SKM-1 (cell line): ENCODE results near the gene MYOCD.

ENCODE experiments used
- DNase-seq: peaks from one replicate; lab custom pipeline; 2025; ENCODE audit not compliant: unreplicated experiment; lab: John Stamatoyannopoulos, UW

The MYOCD gene

DNA sequence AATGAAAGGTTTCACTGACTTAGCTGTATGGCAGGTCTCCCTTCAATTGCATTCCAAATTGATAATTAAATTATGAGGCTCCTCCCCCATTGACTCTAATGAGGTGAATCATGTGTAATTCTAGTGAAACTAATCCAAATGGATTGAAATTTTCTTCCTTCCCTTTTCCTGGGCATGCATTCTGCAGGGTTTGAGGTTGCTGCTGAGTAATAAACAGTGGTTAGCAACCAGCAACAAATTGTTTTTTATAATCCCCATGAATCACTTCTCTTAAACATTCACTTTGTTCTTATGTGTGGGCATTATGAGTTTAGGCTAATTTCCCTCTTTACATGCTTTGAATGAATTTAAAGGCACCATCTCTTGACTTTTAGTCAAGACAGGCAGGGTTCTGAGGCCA lies 43.4 kb downstream of the MYOCD start:
- DNase-seq, result no peak

GRCh38 chr17:12712415-12712814 lies 46.7 kb downstream of the MYOCD start:
- DNase-seq, result no peak

GRCh38 chr17:12712941-12713340 lies 47.3 kb downstream of the MYOCD start:
- no peak for DNase-seq

DNA sequence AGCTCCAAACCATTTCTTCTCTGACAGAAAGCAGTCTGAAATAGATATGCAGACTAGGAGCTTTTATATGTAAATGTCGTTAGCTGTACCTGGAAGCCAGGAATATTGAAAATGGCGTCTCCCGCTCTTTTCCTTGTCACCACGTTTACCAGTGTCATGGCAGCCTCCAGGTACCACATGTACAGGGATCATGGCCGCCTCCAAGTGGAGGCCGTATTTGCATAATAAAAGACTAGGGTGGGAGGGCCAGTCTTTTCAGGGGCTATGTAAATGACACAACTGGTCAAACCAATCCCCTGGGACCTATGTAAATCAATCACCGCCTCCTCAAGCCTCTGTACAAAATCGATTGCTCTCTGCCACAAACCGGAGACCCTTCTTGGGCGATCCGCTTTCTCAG lies 54.3 kb downstream of the MYOCD start:
- DNase-seq, result no peak

DNA sequence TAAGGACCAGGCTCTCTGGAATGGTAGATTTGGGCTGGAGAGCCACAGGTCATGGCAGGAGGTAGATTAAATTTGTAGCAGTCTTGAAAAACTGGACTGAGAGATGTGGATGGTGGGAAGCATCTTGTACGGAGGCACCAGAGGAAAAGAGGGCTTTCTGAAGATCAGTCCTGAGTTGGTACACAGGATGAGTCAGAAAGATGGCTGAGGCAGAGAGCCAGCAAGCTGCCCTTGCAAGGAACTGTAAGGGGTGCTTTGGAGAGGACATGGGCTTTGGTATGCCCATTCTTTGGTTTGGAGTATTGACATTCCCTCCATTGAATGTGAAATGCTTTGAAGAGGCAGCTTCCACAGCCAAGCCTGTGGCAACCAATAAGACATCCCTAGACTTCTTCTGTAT lies 55.9 kb downstream of the MYOCD start:
- no peak for DNase-seq

DNA sequence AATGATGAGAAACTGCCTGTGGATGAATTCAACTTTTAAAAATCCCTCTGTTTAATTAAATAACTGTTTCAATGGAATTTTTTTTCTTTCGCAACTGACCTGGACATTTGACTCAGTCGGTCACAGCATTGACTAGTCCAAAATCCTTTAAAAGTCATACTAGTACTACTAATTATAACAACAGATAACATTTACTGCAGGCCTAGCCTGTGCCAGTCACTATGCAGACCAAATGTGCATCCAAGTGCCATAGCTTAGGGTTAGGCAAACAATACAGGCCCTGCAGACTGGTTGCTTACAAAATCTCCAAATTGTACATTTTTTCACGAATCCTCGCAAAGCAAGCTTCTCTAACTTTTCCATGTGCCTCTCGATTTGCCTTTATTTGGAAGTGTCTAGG lies 56.6 kb downstream of the MYOCD start:
- no peak for DNase-seq

DNA sequence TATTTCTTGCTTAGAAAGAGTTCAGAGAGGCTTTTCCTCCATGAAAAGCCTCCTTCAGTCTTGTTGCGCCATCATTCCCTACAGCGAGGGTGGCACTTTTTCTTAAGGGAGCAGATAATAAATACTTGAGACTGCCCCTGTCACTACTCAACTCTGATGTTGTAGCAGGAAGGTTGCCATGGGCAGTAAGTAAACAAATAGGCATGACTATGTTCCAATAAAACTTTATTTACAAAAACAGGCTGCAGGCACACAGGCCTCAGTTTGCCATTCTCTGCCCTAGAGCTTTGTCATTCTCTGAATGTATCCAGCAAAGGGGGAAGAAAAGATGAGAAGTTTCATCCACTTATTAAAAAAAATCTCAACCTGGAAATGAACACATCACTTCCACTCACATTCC lies 60.4 kb downstream of the MYOCD start:
- no peak for DNase-seq

GRCh38 chr17:12727076-12727760 lies 61.5 kb downstream of the MYOCD start:
- no peak for DNase-seq

GRCh38 chr17:12727881-12728280 lies 62.2 kb downstream of the MYOCD start:
- DNase-seq, result no peak

DNA sequence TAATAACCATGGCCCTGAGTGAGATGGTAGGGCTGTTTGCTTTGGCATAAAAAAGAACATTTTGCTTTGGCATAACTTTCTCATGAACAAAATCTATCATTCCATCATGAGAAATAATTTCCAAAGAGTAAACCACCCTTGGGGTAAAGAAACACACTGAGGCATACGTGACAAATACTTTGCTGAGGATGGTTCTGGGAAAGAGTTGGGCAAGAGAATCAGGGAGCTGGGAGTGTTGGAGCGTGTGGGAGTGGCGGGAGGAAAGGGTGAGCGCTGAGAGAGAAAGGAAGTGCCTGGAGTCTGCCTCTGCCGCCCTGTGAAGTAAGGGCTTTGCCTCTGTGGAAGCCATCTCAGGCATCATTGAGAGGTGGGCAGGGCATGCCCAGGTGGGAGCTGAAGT lies 63.4 kb downstream of the MYOCD start:
- no peak for DNase-seq

DNA sequence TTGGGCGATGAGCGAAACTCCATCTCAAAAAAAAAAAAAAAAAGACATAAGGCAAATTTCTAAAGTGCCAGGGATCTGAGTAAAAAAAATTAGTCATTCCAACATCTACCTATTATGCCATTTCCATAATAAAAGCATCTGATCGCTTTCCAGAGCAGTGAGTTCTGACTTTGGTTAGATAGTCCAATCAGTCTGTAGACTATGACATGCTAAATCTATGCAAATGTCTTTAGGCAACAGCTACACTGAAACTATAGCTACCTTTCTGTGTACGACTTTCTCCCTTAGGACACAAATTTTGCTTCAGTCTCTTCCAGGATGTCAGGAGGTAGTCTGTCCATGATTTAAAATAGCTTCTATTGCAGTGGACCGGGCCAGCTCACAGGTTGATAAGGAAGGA lies 64.7 kb downstream of the MYOCD start:
- no peak for DNase-seq

GRCh38 chr17:12730931-12731521 lies 65.3 kb downstream of the MYOCD start:
- no peak for DNase-seq

GRCh38 chr17:12731839-12732238 lies 66.1 kb downstream of the MYOCD start:
- DNase-seq, result no peak

DNA sequence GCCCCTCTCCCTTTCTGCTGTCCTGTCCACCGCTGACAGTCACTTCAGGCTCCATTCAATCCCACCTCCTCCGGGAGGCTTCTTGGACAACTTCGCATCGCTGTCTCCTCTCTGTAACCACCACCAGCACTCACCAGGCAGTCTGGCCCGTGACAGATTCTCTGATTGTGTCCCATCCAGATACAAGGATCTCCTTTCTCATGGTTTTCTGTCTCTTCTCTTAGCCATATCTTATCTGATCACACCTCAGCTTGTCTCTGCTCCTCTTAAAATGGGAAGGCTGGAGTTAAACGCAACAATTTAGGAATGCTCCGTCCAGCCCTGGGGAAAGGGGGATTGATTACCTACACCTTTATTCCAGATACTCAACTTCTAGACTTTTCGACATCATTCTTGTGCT lies 66.7 kb downstream of the MYOCD start:
- DNase-seq, result no peak

GRCh38 chr17:12734926-12735325 lies 69.2 kb downstream of the MYOCD start:
- DNase-seq, result no peak

DNA sequence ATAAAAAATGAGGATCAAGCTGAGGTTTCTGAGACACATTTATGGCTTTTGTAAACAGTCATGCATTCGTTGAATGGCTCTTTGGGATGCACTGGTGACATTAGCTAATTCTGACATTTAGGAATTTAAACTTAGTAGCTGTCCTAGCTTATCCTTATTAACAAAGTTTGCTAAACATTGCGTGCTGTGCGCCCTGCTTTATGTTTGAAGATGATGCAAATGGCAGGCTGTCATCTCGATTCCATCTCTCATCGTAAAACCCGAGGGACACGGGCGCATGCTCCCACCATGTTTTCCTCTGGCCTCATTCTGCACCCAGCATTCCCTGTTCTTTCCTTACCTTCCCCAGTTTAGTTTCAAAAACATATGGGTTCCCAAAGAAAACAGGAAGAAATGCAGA lies 69.8 kb downstream of the MYOCD start:
- no peak for DNase-seq

DNA sequence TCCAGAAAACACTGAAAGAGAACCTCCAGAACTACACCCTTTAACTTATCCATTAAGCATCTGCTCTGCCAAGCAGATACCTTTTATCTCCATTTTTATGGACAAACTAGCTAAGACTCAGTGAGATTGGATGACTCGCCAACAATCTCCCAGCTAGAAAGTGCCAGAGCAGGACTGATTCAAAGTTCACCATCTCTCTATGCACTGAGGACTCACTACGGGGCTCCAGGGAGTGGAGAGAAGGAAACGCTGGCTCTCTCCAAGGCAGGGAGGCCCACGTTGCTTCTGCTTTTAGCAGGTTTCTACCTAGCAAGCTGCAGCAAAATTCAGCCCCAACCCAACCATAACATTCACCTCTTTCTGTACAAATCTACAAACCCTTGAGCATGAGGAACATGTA lies 70.8 kb downstream of the MYOCD start:
- DNase-seq, result no peak

- no peak for DNase-seq
Measured at GRCh38 chr17:12737740-12738469, 72.2 kb downstream of the MYOCD start.

DNA sequence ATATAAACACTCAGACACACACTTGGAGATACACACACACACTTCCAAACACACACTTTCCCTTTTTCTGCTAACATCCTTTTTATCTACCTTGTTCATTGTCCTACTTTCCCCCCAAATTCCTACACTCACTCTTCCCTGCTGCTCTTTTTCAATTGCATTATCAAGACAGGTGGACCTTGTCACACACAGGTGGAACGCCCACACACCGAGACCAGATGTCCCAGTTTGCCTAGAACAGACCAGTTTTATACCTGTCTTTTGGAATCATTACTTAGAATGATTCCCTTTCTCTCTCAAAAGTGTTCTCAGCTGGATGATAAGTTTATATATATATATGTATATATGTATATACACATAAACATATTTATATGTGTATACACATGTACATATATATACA lies 72.9 kb downstream of the MYOCD start:
- no peak for DNase-seq

- no peak for DNase-seq
Measured at GRCh38 chr17:12739500-12739899, 73.8 kb downstream of the MYOCD start.

- no peak for DNase-seq
Measured at GRCh38 chr17:12743046-12743445, 77.4 kb downstream of the MYOCD start.

GRCh38 chr17:12744298-12744697 lies 78.6 kb downstream of the MYOCD start:
- no peak for DNase-seq
